Measurements from ENCODE around the gene ZRSR2.
"Not testable (repeated sequence)": the region's sequence is repeated elsewhere in the genome, so short reads cannot be mapped to it uniquely, and the experiment has no call there.

The ZRSR2 gene, protein sequence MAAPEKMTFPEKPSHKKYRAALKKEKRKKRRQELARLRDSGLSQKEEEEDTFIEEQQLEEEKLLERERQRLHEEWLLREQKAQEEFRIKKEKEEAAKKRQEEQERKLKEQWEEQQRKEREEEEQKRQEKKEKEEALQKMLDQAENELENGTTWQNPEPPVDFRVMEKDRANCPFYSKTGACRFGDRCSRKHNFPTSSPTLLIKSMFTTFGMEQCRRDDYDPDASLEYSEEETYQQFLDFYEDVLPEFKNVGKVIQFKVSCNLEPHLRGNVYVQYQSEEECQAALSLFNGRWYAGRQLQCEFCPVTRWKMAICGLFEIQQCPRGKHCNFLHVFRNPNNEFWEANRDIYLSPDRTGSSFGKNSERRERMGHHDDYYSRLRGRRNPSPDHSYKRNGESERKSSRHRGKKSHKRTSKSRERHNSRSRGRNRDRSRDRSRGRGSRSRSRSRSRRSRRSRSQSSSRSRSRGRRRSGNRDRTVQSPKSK

DNA sequence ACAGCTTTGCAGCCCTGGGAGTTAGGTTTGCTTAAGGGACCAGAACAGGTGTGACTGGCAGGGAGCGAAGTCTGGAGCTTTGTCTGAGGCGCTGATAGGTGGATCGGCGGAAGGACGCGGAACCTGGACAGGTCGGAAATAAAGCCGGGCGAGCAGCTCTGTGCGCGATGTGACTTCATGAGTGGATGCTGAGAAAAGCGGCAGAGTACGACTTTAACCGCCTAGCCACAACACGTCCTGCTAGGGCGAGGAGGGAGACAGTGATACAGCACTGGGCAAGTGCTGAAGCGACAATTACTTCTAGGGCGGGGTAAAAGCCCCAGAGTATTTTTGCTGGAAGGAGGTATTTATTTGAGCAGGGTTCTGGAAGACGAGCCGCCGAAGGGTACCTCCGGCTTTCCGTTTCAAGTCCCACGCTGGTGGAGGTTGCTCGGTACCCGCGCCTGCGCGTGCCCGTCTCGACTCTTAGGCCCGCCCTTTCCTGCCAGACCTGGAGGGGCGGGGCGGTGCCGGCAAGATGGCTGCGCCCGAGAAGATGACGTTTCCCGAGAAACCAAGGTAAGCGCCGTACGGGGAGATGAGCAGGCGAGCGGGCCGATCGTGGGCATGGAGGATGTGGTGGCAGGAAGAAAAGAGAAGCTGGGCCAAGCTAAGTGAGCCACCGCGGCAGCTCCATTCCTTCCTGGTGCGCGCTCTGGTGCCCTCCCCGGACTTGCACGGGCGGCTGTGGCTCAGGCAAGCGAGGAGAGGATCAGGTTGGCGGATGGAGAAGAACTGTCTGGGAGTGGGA is at the start of gene ZRSR2:
ZRSR2 (plus strand) TSS at position 506 of the 790 bp plus-strand sequence; CDS start at position 518, 12 bp downstream.
- in situ Hi-C loops (cut with MboI; ENCODE audit: low sequenced_read_pairs), result no loop called here

DNA sequence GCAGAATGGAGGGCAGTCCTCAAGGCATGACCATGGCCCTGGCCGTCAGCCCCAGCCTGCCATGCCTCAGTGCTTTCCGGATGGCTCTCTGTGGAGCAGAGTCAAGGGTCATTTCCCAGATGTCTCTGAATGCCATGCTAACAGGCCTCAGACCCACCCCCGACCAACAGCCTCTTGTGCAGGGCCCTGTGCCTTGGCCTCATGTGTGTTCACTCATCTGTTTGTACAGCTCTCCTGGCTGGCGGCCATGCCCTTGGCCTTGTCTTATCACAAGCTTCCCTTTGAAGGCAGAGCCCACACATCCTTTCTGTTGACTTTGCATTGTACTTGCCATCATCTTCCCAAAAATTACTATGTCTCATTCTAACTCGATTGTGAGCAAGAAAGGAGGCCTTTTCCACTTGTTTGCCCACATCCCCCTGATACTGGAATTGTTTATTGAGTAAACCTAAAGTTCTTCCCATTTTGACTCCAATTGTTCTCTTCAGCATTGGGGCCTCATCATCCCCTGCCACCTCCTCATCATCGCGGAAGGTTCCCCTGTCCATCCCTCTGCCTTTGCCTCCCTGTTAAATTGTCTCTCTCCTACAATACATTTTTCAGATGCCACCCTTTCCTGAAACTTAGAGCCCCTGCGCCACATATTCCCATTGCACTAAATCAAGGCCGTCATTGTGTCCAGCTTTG is 46.0 kb upstream of the ZRSR2 start:
- in situ Hi-C loops (cut with MboI; ENCODE audit: low sequenced_read_pairs), result no loop called here

DNA sequence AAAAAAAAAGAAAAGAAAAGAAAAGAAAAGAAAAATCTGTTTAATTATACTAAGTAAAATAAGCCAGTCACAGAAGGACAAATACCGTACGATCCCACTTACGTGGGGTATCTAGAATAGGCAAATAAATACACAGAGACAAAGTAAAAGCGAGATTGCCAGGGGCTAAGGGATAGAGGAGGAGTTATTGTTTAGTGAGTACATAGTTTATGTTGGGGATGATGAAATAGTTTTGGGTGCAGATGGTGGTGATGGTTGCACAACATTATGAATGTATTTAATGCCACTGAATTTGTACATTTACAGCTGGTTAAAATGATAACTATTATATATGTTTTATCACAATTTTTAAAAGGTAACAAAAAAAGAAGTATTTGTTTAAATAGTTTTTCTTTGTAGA is 45.1 kb upstream of the ZRSR2 start:
- in situ Hi-C loops (cut with MboI; ENCODE audit: low sequenced_read_pairs), result no loop called here

DNA sequence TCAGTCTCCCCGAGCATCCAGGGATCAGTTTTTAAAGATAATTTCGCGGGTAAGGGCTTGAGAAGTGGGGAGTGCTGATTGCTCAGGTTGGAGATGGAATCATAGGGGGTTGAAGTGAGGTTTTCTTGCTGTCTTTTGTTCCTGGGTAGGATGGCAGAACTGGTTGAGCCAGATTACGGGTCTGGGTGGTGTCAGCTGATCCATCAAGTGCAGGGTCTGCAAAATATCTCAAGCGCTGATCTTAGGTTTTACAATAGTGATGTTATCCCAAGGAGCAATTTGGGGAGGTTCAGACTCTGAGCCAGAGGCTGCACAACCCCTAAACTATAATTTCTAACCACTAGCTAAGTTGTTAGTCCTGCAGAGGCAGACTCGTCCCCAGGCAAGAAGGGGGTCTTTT is 43.6 kb upstream of the ZRSR2 start:
- in situ Hi-C loops (cut with MboI; ENCODE audit: low sequenced_read_pairs), result not testable (repeated sequence)

DNA sequence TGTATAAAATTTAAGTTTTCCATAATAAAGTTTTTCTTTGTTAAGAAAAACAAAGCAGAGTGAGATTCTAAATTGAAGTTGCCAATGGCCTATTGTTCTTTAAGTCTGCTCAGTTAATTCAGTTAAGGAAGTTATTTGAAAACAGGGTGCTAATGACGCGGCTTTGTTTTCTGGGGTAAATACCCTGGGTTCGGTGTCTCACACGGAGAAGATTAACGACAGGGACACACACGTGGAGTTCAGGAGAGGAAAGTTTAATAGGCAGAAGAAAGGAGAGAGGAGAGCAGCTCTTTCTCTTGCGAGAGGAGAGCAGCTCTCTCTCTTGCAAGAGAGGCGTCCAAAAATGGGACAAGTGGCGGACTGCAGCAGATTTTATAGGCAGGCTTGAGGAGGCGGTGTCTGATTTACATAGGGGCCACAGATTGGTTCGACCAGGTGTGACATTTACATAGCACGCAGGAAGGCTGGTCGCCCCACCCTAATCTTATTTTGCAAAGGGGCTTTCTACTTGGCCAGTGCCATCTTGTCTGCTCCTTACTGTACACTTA is 42.6 kb upstream of the ZRSR2 start:
- in situ Hi-C loops (cut with MboI; ENCODE audit: low sequenced_read_pairs), result no loop called here

DNA sequence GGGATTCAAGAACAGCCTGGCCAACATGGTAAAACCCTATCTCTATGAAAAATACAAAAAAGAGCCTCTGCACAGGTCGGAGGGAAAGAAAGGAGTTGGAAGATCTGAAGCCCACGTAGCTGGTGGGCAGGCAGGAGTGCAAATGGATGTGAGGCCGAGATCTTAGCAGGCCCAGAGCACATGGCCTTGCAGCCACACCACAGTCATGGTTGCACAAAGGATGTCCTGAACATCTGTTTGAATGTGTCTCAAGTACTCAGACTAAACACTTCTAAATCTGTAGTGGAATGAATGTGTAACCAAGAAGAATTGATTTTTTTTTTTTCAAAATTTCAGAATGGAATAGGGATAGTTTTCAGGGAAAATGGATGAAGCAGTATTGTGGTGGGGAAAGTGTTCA is 41.4 kb upstream of the ZRSR2 start:
- in situ Hi-C loops (cut with MboI; ENCODE audit: low sequenced_read_pairs), result no loop called here

DNA sequence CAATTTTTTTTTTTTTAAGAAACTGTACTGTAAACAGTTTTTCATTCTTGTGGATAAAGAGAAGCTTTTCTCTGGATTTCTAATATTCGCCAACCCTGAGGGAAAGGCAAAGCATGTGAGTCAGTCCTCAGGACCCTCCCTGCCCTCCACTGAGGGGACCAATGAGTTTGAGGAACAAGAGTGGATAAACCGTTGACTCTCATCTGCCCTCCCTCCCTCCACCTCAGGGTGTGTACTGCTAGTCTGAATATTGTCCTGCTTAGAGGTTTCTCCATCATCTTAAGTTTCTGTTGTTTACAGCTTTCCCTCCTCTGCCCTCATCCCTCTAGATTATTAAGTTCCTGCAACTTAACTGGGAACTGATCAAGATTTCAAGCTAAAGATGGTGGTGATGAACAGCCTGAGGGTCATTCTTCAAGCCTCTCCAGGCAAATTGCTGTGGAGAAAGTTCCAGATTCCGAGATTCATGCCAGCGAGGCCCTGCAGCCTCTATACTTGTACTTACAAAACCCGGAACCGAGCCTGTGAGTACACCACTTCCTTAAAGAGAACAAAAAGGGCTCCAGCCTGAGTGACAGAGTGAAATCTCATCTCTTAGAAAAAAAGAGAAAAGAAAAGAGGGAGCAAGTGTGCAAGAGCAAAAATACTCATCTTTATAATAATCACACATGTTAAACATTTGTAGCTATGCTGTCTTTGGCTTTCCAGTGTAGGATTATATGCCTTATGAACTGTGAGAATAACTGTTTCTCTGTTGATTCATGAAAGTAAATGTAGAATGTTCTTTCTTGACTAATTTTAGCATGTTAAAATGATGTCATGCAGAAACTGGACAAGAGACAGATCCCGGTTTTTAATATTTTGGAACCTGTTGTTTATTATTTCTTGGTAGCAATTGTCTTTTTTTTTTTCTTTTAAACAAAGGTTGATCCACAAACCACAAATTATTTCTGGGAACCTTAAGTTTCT is 40.4 kb upstream of the ZRSR2 start:
- in situ Hi-C loops (cut with MboI; ENCODE audit: low sequenced_read_pairs), result no loop called here

DNA sequence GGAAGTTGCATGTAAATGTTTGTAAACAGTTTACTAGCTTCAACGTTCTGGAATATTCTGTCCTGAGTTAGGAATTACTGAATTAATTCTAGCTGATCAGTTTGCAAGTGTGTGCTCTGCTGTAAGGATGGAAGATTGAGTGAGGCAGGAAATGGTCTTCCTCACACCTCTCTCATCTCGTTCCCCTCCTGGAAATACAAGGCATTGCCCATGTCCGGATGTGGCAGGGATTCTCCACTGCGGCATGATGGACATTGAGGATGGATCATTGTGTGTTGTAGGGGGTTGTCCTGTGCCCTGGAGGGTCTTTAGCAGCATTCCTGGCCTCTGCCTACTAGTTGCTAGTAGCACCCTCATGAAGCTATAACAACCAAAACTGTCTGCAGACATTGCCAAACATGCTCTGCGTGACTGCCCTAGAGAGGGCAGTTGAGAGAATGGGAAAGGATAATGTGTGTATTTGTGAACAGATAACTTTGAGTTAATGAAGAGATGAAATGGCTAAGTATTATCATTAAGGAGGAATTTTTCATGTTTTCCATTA is 39.6 kb upstream of the ZRSR2 start:
- in situ Hi-C loops (cut with MboI; ENCODE audit: low sequenced_read_pairs), result no loop called here

DNA sequence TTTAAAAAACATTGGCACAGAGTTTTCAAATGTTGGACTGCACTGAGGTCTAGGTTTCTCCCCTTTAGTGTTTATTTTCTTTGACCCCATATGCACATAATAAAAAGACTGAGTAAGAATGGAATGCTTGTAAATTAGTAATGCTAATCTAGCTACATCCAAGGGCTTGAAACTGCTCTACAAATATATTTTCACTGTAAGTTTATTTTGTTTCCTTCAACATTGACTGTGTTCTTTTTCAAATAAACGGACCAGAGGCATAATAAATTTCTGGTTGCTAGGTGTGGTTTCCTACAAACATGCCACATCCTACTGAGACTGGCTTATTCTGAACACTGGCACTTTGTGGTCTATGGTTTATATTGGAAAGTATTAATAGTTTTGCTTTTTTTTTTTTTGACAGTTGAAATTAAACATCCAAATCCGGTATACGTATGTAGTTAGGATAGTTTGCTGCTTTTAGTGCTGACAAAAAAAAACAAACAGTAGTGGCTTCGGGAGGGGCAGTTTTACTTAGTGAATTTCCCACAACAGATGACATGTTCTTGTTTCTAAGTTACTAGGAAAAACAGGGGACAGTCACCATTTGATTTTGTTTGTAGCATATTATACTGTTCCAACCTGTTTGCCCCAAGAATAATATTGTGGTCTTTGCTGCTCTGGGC is 39.0 kb upstream of the ZRSR2 start:
- in situ Hi-C loops (cut with MboI; ENCODE audit: low sequenced_read_pairs), result no loop called here

DNA sequence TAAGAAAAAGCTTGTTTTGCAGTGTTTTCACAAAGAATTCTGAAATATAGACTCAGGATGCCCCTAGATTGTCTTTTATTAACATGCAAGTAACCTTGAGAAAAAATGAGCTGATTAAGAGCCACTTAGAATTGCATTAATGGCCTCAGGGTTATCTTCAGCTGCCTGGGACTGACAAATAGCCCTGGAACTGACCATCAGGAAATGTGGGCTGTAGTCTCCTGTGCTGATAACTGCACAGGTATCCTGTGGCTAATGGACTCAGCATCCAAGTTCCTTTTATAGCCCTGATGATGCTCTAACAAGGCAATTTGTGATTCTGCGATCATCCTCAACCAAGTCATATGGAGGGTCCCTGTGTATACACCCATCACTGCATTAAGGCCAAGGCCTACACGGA is 35.2 kb upstream of the ZRSR2 start:
- in situ Hi-C loops (cut with MboI; ENCODE audit: low sequenced_read_pairs), result no loop called here

DNA sequence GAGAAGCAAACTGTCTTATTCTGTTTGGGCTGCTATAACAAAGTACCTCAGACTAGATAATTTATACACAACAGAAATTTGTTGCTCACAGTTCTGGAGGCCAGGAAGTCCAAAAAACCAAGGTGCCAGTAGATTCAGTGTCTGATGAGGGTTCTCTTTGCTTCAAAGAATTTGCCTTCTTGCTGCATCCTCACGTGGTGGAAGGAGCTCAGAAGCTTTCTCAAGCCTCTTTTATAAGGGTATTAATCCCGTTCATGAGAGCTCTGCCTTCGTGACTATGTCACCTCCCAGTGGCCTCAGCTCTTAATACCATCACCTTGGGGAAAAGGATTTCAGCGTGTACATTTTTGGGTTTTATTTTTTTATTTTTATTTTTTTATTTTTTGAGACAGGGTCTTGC is 32.1 kb upstream of the ZRSR2 start:
- in situ Hi-C loops (cut with MboI; ENCODE audit: low sequenced_read_pairs), result no loop called here

DNA sequence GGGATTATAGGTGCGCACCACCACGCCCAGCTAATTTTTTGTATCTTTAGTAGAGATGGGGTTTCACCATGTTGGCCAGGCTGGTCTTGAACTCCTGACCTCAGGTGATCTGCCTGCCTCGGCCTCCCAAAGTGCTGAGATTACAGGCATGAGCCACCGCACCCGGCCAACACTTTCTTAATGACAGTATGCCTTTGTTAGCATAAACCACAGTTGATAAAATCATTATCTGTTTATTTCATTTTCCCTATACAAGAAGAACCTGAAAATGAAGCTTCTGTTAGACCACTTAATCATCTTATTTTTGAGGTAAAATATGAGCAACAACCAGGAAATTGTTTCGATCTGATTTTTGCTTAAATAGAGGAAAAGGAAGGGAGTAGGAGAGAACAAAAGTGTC is 30.4 kb upstream of the ZRSR2 start:
- in situ Hi-C loops (cut with MboI; ENCODE audit: low sequenced_read_pairs), result not testable (repeated sequence)

DNA sequence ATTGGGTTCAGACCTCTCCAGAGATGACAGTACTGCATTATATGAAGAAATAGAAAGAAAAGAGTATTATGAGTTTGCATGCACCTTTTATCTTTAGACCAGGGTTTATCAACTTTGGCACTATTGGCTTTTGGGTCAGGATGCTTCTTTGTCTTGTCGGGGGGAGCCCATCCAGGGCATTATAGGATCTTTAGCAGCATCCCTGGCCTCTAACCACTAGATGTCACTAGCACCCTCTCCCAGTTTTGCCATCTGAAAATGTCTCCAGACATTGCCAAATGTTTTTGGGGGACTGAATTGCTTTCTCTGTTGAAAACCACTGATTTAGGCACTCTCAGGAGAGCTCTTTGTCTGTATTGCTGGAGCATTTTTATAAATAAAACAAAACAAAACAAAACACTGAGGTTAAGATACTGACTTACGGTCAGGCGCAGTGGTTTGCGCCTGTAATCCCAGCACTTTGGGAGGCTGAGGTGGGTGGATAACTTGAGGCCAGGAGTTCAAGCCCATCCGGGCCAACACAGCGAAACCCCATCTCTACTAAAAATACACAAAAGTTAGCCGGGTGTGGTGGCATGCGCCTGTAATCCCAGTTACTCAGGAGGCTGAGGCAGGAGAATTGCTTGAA is 28.6 kb upstream of the ZRSR2 start:
- in situ Hi-C loops (cut with MboI; ENCODE audit: low sequenced_read_pairs), result no loop called here

DNA sequence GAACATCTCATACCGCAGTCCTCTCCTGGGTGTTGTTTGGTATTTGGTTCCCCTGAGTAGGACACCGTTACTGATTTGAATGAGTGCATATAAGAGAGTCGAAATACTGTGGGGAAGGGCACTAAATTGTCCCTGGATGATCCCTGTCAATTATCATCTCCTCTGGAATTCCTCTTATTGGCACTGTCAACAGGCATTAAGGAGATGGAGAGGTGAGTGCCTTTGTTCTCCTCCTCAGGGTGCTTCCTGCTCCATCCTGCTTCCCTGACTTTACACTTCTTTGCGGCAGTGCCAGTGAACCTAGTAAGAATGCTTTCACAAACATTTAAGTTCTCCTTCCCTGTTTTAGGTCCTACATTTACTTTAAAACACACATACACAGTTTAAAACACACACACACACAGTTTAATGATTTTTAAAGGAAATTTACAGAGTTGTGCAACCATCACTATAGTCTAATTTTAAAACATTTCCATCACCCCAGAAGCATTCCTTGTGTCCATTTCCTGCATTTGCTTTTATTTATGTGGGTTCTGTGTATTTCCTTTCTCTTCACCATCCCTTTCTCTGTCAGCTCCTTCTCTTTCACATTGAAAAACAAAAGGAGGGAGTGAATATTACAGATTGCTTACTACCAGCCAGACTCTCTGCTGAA is 20.9 kb upstream of the ZRSR2 start:
- in situ Hi-C loops (cut with MboI; ENCODE audit: low sequenced_read_pairs), result no loop called here

DNA sequence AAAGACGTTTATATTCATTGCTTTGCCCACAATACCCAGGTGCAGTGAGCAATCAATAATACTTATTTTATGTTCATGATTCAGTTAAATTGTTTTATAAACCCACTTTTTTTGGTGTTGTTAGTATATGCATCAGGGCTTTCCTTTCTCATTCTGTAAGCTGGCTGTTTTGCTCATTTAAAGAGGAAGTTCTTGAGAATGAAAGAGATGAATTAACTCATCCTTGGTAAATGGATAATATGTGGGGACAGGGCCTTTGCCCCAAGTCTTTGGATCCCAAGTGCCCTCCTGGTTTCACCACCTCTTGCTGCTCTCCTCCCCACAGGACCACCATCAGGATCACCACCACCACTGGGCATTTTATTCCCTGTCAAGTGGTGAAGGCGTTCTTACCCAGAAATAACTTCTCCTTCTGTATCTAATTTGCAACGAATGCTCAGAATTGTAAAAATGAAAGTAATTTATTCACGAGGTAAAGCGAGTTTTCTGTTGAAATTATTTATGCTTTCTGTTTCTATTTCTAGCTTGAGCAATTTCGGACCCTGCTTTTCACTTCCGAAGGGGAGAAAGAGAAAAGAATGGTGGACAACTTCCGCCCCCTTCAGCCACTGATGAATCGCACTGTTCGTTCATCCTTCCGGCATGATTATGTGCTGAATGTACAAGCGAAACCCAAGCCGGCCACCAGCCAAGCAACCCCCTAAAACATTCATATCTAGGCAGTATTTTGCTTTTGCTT is 8.2 kb upstream of the ZRSR2 start:
- in situ Hi-C loops (cut with MboI; ENCODE audit: low sequenced_read_pairs), result no loop called here

DNA sequence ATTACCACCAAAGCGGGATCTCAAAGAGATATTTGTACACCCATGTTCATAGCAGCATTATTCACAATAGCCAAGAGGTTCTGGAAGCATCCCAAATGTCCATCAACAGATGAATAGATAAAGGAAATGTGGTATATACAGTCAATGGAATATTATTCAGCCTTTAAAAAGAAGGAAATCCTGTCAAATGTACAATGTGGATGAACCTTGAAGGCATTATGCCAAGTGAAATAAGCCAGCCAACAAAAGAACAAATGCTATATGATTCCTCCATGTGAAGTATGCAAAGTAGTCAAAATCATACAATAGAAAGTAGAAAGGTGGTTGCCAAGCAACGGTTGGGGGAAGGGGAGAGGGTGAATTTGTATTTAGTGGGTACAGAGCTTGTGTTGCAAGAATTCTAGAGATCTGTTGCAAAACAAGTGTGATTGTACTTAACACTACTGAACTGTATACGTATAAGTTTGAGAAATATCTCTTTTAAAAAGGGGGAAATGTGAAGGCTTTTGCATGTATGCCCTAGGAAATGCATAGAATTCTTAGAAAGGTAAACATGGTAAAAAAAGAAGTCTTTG is 5.0 kb upstream of the ZRSR2 start:
- in situ Hi-C loops (cut with MboI; ENCODE audit: low sequenced_read_pairs), result no loop called here

DNA sequence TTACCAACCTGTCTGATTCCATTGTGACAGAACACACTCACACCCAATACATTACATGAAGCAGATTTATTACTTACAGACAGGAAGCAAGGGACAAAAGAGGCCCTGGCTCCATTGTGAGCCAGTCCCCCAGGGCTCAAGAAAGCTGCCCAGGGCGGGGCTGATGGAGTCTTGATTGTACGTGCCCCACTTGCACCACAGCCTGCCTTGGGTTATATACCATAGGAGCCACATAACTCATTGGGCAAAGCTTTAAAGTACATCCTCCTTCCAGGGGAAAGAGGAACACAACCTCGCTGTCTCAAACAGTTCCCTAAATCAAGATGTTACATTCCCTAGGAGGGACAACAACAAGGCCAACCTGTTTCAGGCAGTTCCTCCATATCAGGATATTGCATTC is 3.4 kb upstream of the ZRSR2 start:
- in situ Hi-C loops (cut with MboI; ENCODE audit: low sequenced_read_pairs), result no loop called here

Measured in hTERT RPE-1 (cell line).